Activated CD8-positive, alpha-beta memory T cell treated with anti-CD3 and anti-CD28 coated beads, Interleukin-2, amount 50 U/mL, for 1 hour (primary cell): Measurements from ENCODE around the gene GPC5.

Experiments
- DNase-seq: peaks from one replicate; pipeline ENCODE4 v3.0.0-alpha.2; 2020; ENCODE audit errors: extremely low read depth

GPC5 gene

GRCh38 chr13:91962946-91963345, 564.5 kb downstream of the GPC5 start:
- DNase-seq, result no peak

GRCh38 chr13:91965511-91965910, 567.1 kb downstream of the GPC5 start:
- DNase-seq, result no peak

GRCh38 chr13:91978571-91978970, 580.1 kb downstream of the GPC5 start:
- no peak for DNase-seq

DNA sequence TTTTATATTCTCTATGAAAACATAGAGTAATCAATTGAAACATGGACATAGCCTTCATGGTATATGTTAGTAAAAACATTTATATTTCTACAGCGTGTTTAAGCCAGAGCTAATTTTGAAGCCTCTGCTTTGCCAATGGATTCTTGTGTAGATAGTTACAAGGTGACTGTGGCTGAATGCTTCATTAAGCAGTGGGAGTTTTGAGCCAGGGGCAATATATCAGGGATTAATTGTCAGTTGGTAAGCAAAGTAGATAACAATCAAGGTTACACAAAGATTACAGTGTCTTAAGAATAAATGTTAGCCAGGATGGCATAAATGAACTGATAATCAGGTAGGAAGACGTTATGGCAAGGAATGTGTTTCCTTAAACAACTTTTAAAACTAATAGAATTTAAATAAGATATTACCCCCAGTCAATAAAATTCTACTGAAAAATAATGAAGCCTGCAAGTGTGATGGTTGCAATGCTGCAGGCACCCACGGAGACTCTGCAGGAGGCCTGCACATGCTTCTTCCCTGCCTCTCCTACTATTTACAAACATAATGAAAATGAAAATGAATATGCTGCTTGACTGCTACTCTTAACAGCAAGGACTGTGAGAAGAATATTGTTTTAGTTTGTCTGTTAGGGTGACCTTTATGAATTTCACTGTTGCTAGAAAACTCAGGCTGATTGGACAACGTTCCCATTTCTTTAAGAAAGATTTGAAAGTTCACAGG, 588.5 kb downstream of the GPC5 start:
- no peak for DNase-seq

- no peak for DNase-seq
Measured at GRCh38 chr13:91988331-91988730, 589.9 kb downstream of the GPC5 start.

DNA sequence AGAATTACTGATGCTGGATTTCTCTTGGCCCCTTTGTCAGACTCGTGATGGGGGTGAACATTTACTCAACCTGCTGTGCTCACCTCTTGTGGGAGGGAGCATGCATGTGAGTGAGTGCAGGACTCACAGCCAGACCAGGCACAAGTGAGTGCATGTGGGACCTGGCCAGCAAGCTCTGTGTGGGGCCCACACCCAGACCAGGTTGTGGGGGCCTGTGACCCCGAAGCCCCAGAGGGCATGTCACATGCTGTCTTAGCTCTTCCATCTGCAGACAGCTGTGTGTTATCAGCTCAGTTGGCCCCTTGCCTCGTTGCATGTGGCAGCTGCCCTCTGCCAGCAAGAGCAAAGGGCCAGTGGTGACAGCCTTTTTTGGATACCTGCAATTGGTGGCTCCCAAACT, 614.4 kb downstream of the GPC5 start:
- DNase-seq, result no peak

- no peak for DNase-seq
Measured at GRCh38 chr13:92017737-92018136, 619.3 kb downstream of the GPC5 start.

GRCh38 chr13:92028695-92029094, 630.3 kb downstream of the GPC5 start:
- no peak for DNase-seq

GRCh38 chr13:92029641-92030040, 631.2 kb downstream of the GPC5 start:
- no peak for DNase-seq

DNA sequence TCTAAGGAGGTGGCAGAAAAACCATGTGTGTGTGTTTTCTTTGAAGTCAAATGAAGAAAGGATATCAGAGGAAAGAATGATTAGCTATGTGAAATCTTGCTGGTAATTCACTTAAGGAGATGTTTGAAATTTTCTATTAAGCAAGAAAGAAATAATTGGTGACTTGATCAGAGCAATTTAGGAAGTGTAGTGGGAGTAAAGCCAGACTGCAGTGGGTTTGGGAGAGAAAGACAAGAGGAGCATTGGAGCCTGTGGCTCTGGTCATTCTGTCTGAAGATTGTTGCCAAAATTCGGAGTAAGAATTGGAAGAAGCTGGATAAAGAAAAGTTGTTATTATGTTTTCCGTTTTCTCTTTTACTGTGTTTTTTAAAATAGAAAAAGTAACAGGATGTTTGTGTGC, 640.5 kb downstream of the GPC5 start:
- DNase-seq, result no peak

DNA sequence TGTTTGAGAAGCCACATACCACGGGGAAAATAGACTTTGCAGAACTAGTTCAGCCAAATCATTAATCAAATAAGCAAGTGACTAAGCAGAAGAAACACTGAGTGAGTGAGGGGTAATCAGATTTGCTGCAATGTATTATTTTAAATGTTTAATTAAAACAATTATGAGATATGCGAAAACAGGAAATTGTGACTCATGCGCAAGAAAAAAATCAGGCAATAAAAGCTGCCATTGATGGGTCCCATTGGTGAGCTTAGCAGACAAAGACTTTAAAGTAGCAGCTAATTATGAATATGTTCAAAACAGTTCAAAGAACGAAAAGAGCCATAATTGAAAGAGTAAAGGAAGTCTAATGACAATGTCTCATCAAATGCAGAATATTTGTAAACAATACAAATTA, 644.1 kb downstream of the GPC5 start:
- no peak for DNase-seq

DNA sequence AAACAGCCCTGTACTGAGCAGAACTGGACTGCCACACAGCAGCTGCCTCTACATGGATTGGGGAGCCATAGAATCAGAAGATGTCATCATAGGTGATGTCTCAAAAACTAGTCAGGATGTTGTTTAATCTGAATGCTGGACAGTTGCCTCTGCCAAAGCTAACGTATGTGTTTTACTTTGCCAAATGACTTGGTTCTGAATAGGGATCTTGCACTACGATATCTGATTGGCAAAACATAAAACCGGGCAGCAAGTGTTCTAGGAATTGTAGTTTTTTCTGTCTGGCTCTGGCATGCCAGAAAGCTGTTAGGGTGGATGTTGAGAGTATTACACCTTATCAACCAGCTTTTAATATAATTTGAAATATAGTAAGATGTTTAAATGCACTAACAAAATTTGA, 645.9 kb downstream of the GPC5 start:
- DNase-seq, result no peak

DNA sequence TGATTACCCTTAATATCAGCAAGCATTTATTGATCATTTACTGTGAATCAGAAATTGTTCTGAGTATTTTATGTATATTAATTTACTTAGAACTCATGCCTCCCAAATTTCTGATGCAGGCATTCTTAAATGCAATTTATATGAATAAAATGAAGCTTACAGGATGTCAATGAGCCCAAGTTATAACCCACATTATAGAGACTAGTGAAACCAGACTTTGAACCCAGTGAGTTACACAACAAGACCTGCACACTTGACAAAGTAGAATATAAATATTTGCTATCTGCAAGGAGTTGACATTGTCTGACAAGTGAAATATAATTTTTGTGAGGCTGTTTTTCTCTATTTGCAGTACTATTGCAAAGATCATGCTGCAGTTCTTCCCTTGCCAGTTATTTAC, 656.0 kb downstream of the GPC5 start:
- DNase-seq, result no peak

GRCh38 chr13:92074658-92075057, 676.2 kb downstream of the GPC5 start:
- DNase-seq, result no peak

DNA sequence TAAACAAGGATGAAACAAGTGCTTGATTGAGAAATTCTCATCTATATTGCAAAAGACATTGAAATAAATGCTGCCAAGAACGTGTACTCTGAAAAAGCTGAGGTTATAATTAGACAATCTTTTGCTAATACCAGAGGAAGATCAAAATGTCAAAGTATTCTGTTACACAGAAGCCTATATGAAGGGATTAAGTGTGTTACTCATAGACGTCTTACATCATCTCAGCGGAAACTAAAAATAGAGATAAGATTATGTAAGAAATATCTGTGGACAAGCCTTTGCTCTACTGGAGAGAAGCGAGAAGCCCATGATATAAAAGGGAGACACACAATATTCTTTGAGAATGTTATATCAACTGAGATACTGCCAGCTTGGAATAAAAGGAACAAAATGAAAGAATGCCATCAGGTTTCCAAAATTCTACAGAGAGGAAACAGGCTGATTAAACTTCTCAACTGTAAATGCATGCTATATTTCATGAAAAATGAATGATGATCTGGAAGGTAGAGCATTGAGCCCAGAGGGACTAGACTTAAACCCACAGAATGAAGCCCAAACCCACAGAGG, 699.0 kb downstream of the GPC5 start:
- no peak for DNase-seq

- DNase-seq, result no peak
Measured at GRCh38 chr13:92101801-92102200, 703.4 kb downstream of the GPC5 start.

- DNase-seq, result no peak
Measured at GRCh38 chr13:92103689-92104153, 705.3 kb downstream of the GPC5 start.

GRCh38 chr13:92122186-92122853, 723.9 kb downstream of the GPC5 start:
- DNase-seq, result no peak

DNA sequence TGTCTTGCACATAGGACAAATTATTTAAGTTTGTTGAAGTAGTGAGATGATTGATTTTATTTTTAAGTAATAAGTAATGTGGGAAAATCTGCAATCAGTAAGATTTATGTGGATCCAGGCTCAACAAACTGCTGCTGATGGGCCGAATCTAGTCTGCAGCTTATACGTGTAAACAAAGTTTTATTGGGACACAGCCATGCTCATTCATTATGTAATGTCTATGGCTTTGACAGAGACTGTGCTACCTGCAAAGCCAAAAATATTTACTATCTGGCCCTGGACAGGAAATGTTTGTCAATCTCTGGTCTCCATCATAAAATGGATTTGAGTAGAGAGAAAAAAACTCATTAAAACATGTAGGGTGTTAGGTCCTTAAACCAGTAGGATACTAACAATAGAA, 728.0 kb downstream of the GPC5 start:
- no peak for DNase-seq

DNA sequence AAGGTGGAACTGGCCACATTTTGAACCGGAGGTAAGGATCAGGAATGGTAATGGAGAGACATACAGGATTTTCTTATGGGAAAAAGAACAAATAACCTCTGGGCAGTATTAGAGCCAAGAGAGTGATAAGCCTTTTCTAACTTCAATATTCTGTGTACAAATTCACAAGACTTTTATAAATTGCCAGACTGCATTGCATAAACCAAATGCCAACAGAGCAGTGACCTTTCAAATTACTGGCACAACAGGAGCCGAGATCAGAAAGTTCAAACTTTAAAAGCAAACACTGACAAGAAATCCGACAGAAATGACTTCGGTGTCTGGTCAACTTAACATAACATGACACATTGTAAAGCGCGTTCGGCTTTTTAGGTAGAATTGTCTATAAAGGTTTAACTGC, 737.1 kb downstream of the GPC5 start:
- DNase-seq, result no peak

- DNase-seq, result no peak
Measured at GRCh38 chr13:92136449-92137155, 738.2 kb downstream of the GPC5 start.

DNA sequence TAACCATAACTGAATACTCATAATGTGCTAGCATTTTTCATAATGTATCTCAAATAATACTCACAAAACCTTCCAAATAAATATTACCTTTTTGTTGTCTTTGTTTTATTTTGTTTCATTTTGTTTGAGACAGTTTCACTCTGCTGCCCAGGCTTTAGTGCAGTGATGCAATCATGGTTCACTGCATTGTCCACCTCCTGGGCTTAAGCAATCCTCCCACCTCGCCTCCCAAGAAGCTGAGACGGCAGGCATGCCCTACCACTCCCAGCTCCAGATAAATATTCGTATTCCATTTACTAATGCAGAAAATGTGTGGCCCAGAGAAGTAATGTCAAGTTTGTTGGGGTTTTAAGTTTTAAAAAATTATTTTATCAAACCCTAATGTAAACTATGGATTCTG, 739.1 kb downstream of the GPC5 start:
- DNase-seq, result no peak

DNA sequence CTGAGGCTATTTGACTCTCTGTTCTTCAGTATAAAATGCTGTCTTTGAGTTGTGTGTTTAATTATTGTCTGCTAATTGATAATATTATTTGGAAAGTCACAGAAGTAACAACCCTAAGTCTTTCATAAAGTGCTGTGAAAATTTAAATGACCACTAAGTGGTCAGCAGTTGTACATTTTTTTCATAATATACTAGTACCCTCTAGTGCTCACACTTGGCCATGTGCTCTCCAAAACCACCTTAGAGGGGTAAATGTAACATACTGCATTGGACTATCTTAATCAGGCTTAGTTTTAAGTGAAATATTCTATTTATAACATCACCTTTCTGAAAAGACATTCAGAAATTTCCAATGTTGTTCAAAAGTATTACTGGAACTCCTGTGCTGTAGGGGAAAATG, 745.3 kb downstream of the GPC5 start:
- DNase-seq, result no peak
